A673 (cell line): ENCODE data around the gene NDUFA11. TPM values are rescaled to one million over a fixed set of nuclear protein-coding genes. Genes with fewer than 3 reads are reported as not detected.
A peak's percentile ranks its signal among the peaks of the same experiment; 100 is the strongest.

Experiments used
- BruUV-seq: library from RNA; stranded (reverse); fragments of 400-500 nt; replicated peaks from 2 replicates; lab custom pipeline; 2021; lab: Mats Ljungman, UMichigan
- CTCF ChIA-PET: fragments of 300-600 bp; sonication (Branson Sonifier 250); formaldehyde crosslinking; loops from one replicate; lab custom pipeline; 2022; ENCODE audit warnings: antibody characterized with exemption; lab: Charles Lee
- POLR2A ChIA-PET: fragments of 300-600 bp; sonication (Branson Sonifier 250); formaldehyde crosslinking; loops from one replicate; lab custom pipeline; 2022; ENCODE audit warnings: antibody characterized with exemption; ENCODE audit not compliant: low non-redundant PET; lab: Charles Lee
- DNase-seq: peaks from one replicate; pipeline ENCODE4 v3.0.0-alpha.2; 2015; ENCODE audit warnings: low spot score
- H3K27ac ChIP-seq: fragments of 200-600 bp; sonication (generic); 2 replicates; pipeline ENCODE4 v1.5.1; 2016; ENCODE audit warnings: mixed run types, low read depth, mild to moderate bottlenecking, mixed read lengths, antibody characterized with exemption, low read length; ENCODE audit not compliant: poor library complexity, severe bottlenecking
- H3K27me3 ChIP-seq: fragments of 200-600 bp; sonication (generic); replicated peaks from 2 replicates; pipeline ENCODE4 v1.6.1; 2017; ENCODE audit warnings: mixed run types, low read depth, mild to moderate bottlenecking, mixed read lengths, antibody characterized with exemption, low read length; ENCODE audit not compliant: insufficient read depth, poor library complexity
- H3K36me3 ChIP-seq: fragments of 200-600 bp; sonication (generic); 2 replicates; pipeline ENCODE4 v1.6.1; 2016; ENCODE audit warnings: mixed run types, mild to moderate bottlenecking, mixed read lengths, antibody characterized with exemption, low read length; ENCODE audit not compliant: insufficient read depth, poor library complexity, severe bottlenecking
- H3K4me1 ChIP-seq: fragments of 200-600 bp; sonication (generic); 2 replicates; pipeline ENCODE4 v1.6.1; 2017; ENCODE audit warnings: mixed run types, mild to moderate bottlenecking, mixed read lengths, antibody characterized with exemption, low read length; ENCODE audit not compliant: insufficient read depth, poor library complexity, severe bottlenecking
- H3K4me3 ChIP-seq: fragments of 200-600 bp; sonication (generic); 2 replicates; pipeline ENCODE4 v1.5.1; 2016; ENCODE audit warnings: low read depth, mixed run types, mild to moderate bottlenecking, mixed read lengths, low read length; ENCODE audit not compliant: poor library complexity, severe bottlenecking
- H3K9me3 ChIP-seq: fragments of 200-600 bp; sonication (generic); 2 replicates; pipeline ENCODE4 v1.6.1; 2016; ENCODE audit warnings: mixed run types, low read depth, mild to moderate bottlenecking, mixed read lengths, antibody characterized with exemption, low read length; ENCODE audit not compliant: poor library complexity, severe bottlenecking
- CTCF ChIP-seq: fragments of 300-800, 200-600 bp; sonication (generic); conservative IDR thresholded peaks from 2 replicates; pipeline ENCODE4 v1.5.1; 2017; ENCODE audit warnings: low read depth, mild to moderate bottlenecking, antibody characterized with exemption, low read length, moderate library complexity, mixed read lengths
- EZH2 ChIP-seq: fragments of 200-600 bp; sonication (generic); IDR thresholded peaks from 2 replicates; pipeline ENCODE4 v1.6.1; 2017; ENCODE audit warnings: borderline replicate concordance, low read depth, mild to moderate bottlenecking, mixed read lengths, antibody characterized with exemption, low read length; ENCODE audit not compliant: poor library complexity, severe bottlenecking
- intact Hi-C: fragments of 100-400 bp; cut with micrococcal nuclease; formaldehyde crosslinking; loops from one replicate; pipeline ENCODE4 v1.10.0; 2022; ENCODE audit not compliant: unreplicated experiment
- total RNA-seq: library from RNA; stranded (reverse); gene quantifications from 2 replicates; pipeline ENCODE4 v1.2.3, GENCODE V29; 2021

The NDUFA11 gene
- total RNA-seq, 1 experiment from 2014 or later, result 290 TPM

GRCh38 chr19:5952193-5953029, 48.8 kb upstream of the NDUFA11 start:
- H3K4me1 ChIP-seq, result peaks cover 60% of the 10 kb centered on the region
- POLR2A ChIA-PET, result no interaction called here

GRCh38 chr19:5951338-5951861, 47.8 kb upstream of the NDUFA11 start:
- ChIA-PET CTCF (interaction anchor here (1.3 kb wide), 1 partner anchor 147 kb away, joined by 3 read pairs; no protein-coding TSS in a partner anchor), POLR2A (interaction anchor here (0.8 kb wide), 1 partner anchor 11 kb away, joined by 3 read pairs; no protein-coding TSS in a partner anchor)
- Histone ChIP-seq H3K4me3 (no peak overlapping the region), H3K9me3 (no peaks in the 10 kb centered on the region), H3K36me3 (peaks cover 6% of the 10 kb centered on the region), H3K4me1 (peaks cover 62% of the 10 kb centered on the region), H3K27ac (peak overlapping the region; percentile 35), H3K27me3 (no peaks in the 10 kb centered on the region)
- no TSS peak for BruUV-seq
- TF ChIP-seq EZH2, result no peak
- no peak for TF ChIP-seq CTCF
- DNase-seq, result no peak
- intact Hi-C loops, result no loop called here

More at GRCh38 chr19:5952193-5953029, 48.8 kb upstream of the NDUFA11 start:
- no TSS peak for BruUV-seq
- Histone ChIP-seq H3K27me3 (no peaks in the 10 kb centered on the region), H3K36me3 (peaks cover 6% of the 10 kb centered on the region), H3K4me3 (no peak overlapping the region), H3K27ac (peak overlapping the region; percentile 66), H3K9me3 (no peaks in the 10 kb centered on the region)
- no peak for TF ChIP-seq CTCF
- no peak for TF ChIP-seq EZH2
- intact Hi-C loops, result no loop called here
- DNase-seq, result no peak
- CTCF ChIA-PET, result interaction anchor here (0.9 to 1.3 kb wide), 2 partner anchors 15 to 148 kb away, joined by 3 read pairs; no protein-coding TSS in a partner anchor

- DNase-seq, result no peak
- CTCF ChIA-PET, result no interaction called here
- no TSS peak for BruUV-seq
- Histone ChIP-seq H3K36me3 (peaks cover 6% of the 10 kb centered on the region), H3K27me3 (no peaks in the 10 kb centered on the region), H3K4me3 (no peak overlapping the region), H3K9me3 (no peaks in the 10 kb centered on the region), H3K4me1 (peaks cover 59% of the 10 kb centered on the region), H3K27ac (peak overlapping the region; percentile 35)
- intact Hi-C loops, result no loop called here
- TF ChIP-seq EZH2, result no peak
- TF ChIP-seq CTCF, result no peak
- POLR2A ChIA-PET, result interaction anchor here (0.8 kb wide), 1 partner anchor 12 kb away, joined by 3 read pairs; no protein-coding TSS in a partner anchor
Observed at GRCh38 chr19:5950741-5951140, 47.2 kb upstream of the NDUFA11 start.
